Measurements from ENCODE around the gene TMC3. TPM values are rescaled to one million over a fixed set of nuclear protein-coding genes. Genes with fewer than 3 reads are reported as not detected.

TMC3 gene
- total RNA-seq, 1 donor from 2014 or later: 0.07 TPM

DNA sequence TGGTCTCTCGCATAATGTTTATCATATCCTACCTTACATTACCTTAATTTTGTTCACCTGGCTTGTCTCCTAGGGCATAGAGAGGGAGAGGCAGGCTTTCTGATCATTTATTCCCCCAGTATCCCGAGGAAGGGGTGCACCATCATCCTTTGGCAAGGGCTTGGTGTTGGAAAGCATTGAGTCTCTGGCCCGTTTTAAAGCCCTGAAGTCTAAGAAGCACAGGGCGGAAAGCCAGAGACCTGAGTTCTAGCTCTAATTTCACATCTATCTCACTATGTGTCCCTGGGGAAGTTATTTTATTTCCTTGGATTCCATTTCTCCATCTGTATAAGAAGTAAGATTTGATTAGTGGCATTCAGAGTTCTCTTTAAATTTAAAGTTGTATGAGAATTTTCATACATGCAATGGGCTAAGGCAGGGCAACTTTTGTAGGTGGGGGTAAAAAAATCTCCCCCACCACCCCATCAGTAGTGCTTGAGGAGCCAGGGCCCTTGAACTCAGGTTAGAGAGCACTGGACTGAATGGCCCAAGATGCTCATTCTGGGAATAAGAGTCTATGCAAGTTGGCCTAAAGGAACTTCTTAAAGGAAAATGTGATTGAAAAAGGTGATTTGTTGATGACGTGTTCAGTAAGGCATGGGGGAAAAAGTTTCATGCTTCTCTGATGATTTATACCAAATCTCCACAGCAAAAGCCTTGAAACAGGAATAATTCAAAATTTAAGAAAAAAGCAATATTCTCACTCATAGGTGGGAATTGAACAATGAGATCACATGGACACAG is 10.1 kb downstream of the TMC3 start:
- DNase-seq (ENCODE audit: extremely low spot score, unreplicated experiment): no peak
- Mint-ChIP-seq H3K9me3 (no peaks in the 10 kb centered on the region), H3K4me3 (no peak overlapping the region), H3K36me3 (no peaks in the 10 kb centered on the region), H3K27me3 (peaks cover 3% of the 10 kb centered on the region), H3K4me1 (ENCODE audit: unreplicated experiment) (no peaks in the 10 kb centered on the region), H3K27ac (no peak overlapping the region)
- TF ChIP-seq, protein P1, sequence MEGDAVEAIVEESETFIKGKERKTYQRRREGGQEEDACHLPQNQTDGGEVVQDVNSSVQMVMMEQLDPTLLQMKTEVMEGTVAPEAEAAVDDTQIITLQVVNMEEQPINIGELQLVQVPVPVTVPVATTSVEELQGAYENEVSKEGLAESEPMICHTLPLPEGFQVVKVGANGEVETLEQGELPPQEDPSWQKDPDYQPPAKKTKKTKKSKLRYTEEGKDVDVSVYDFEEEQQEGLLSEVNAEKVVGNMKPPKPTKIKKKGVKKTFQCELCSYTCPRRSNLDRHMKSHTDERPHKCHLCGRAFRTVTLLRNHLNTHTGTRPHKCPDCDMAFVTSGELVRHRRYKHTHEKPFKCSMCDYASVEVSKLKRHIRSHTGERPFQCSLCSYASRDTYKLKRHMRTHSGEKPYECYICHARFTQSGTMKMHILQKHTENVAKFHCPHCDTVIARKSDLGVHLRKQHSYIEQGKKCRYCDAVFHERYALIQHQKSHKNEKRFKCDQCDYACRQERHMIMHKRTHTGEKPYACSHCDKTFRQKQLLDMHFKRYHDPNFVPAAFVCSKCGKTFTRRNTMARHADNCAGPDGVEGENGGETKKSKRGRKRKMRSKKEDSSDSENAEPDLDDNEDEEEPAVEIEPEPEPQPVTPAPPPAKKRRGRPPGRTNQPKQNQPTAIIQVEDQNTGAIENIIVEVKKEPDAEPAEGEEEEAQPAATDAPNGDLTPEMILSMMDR (conservative IDR thresholded peaks at IDR 0.05): no peak

DNA sequence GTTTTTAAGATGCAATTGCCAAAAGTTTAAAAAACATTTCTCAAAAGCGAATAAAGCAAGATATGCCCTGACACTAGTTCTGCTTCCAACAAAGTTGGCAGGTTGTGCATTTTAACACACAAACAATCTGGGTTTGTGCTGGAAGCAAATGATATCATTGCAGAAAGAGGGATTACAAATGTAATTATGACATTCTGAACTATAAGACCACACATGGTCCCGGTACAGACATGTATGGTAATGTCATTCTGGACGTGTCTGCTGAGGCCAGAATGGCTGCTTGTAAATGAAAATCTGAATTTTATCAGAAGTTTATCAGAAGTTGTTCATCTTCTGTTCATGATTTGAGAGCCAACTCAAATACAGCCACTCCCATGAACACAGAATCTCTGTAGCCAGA is 10.7 kb downstream of the TMC3 start:
- TF ChIP-seq, protein P1 (conservative IDR thresholded peaks at IDR 0.05): no peak
- H3K27ac Mint-ChIP-seq: no peak overlapping the region

DNA sequence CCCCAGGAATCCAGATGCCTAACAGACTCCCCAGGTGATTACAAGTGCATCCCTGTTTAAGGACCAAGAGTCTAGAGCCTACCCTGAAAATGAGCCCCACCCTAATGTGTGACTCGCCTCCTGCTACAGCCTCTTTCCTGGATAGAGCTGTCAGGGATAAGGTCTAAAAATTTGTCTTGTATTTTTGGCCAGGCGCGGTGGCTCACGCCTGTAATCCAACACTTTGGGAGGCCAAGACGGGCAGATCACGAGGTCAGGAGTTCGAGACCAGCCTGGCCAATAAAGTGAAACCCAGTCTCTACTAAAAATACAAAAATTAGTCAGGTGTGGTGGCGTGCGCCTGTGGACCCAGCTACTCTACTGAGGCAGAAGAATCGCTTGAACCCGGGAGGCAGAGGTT is 11.2 kb downstream of the TMC3 start:
- TF ChIP-seq, protein P1 (conservative IDR thresholded peaks at IDR 0.05): no peak

More for the DNA sequence above, 10.7 kb downstream of the TMC3 start:
- H3K27me3 Mint-ChIP-seq: peaks cover 3% of the 10 kb centered on the region
- H3K4me1 Mint-ChIP-seq (ENCODE audit: unreplicated experiment): no peaks in the 10 kb centered on the region
- H3K36me3 Mint-ChIP-seq: no peaks in the 10 kb centered on the region
- H3K9me3 Mint-ChIP-seq: no peaks in the 10 kb centered on the region
- H3K4me3 Mint-ChIP-seq: no peak overlapping the region
- no peak for DNase-seq (ENCODE audit: extremely low spot score, unreplicated experiment)

DNA sequence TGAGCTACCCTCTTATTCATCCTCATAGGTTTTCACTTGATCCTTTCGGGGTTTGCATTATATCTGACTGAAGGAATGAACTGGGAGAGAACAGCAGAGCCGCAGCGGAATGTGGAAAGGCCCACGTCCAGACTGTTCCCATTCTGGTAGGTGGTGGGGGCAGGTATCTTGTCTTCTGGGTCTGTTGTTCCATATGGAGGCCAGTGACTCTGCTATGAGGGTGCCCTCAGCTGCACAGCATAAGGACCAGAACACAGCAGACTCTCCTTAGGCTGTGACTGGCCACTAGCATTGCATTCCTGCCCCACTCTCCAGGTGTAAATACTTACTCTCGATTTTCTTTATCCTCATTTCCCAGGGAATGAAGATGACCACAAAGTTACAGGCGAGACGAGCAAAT is 12.1 kb downstream of the TMC3 start:
- no peaks in the 10 kb centered on the region for H3K4me1 Mint-ChIP-seq (ENCODE audit: unreplicated experiment)
- no peak overlapping the region for H3K4me3 Mint-ChIP-seq
- no peaks in the 10 kb centered on the region for H3K36me3 Mint-ChIP-seq
- no peak overlapping the region for H3K27ac Mint-ChIP-seq
- DNase-seq (ENCODE audit: extremely low spot score, unreplicated experiment): no peak
- TF ChIP-seq, protein P1 (conservative IDR thresholded peaks at IDR 0.05): no peak
- peaks cover 3% of the 10 kb centered on the region for H3K27me3 Mint-ChIP-seq
- no peaks in the 10 kb centered on the region for H3K9me3 Mint-ChIP-seq

More for the DNA sequence above, 11.2 kb downstream of the TMC3 start:
- Mint-ChIP-seq H3K4me1 (ENCODE audit: unreplicated experiment) (no peaks in the 10 kb centered on the region), H3K36me3 (no peaks in the 10 kb centered on the region), H3K27ac (no peak overlapping the region), H3K27me3 (peaks cover 3% of the 10 kb centered on the region), H3K4me3 (no peak overlapping the region), H3K9me3 (no peaks in the 10 kb centered on the region)
- no peak for DNase-seq (ENCODE audit: extremely low spot score, unreplicated experiment)

DNA sequence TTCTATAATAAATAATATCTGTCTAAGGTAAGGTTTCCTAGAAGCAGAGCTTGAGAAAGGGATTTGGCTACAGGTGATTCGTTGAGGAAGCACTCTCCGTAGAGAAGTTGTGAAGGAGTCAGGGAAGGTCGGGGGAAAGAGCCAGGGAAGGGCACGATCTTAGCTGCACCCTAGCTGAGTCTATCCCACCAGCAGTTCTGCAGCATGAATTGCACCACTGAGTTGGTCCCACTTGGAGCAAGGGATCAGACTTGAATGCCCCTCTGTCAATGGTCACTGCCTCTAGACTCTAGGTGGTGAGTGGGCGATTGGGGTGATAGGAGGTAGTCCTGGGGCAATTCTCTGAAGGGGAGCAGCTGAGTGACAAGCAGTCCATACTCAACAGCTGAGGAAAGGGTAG is 13.5 kb downstream of the TMC3 start:
- Mint-ChIP-seq H3K9me3 (no peaks in the 10 kb centered on the region), H3K27me3 (peaks cover 3% of the 10 kb centered on the region), H3K4me1 (ENCODE audit: unreplicated experiment) (no peaks in the 10 kb centered on the region), H3K4me3 (no peak overlapping the region), H3K27ac (no peak overlapping the region), H3K36me3 (no peaks in the 10 kb centered on the region)
- TF ChIP-seq, protein P1 (conservative IDR thresholded peaks at IDR 0.05): no peak
- DNase-seq (ENCODE audit: extremely low spot score, unreplicated experiment): no peak
